Osteocyte (in vitro differentiated cells): ENCODE results near the gene ACTMAP. TPM values are rescaled to one million over a fixed set of nuclear protein-coding genes. Genes with fewer than 3 reads are reported as not detected.

Experiments used
- DNase-seq: peaks from one replicate; pipeline ENCODE4 v3.0.0; 2021; ENCODE audit warnings: mixed read lengths; ENCODE audit not compliant: unreplicated experiment; ENCODE audit errors: extremely low spot score
- H3K27ac Mint-ChIP-seq: one replicate; pipeline ENCODE4 v1.8.0; 2021; ENCODE audit warnings: mild to moderate bottlenecking, mixed read lengths; ENCODE audit not compliant: unreplicated experiment
- H3K27me3 Mint-ChIP-seq: one replicate; pipeline ENCODE4 v1.8.0; 2021; ENCODE audit warnings: mixed read lengths; ENCODE audit not compliant: unreplicated experiment
- H3K36me3 Mint-ChIP-seq: one replicate; pipeline ENCODE4 v1.8.0; 2021; ENCODE audit warnings: mixed read lengths; ENCODE audit not compliant: unreplicated experiment
- H3K4me1 Mint-ChIP-seq: one replicate; pipeline ENCODE4 v1.8.0; 2021; ENCODE audit warnings: mixed read lengths; ENCODE audit not compliant: unreplicated experiment
- H3K4me3 Mint-ChIP-seq: one replicate; pipeline ENCODE4 v1.8.0; 2021; ENCODE audit warnings: mild to moderate bottlenecking, moderate library complexity, mixed read lengths; ENCODE audit not compliant: unreplicated experiment
- H3K9me3 Mint-ChIP-seq: one replicate; pipeline ENCODE4 v1.8.0; 2021; ENCODE audit warnings: mixed read lengths; ENCODE audit not compliant: unreplicated experiment
- CTCF ChIP-seq: fragments of 200-600 bp; sonication (generic); IDR thresholded peaks from 2 replicates; pipeline ENCODE4 v1.5.0; 2021; ENCODE audit warnings: antibody characterized with exemption, mild to moderate bottlenecking, moderate library complexity
- total RNA-seq: library from RNA; stranded (reverse); gene quantifications from 2 replicates; pipeline ENCODE4 v1.2.1, GENCODE V29; 2021

The ACTMAP gene
- total RNA-seq, 1 donor from 2014 or later, result 14.6 TPM

GRCh38 chr19:40724315-40724714, 26.0 kb downstream of the ACTMAP start:
- peaks cover 29% of the 10 kb centered on the region for H3K36me3 Mint-ChIP-seq
- no peak overlapping the region for H3K4me3 Mint-ChIP-seq
- H3K9me3 Mint-ChIP-seq, result no peaks in the 10 kb centered on the region
- no peak for DNase-seq
- peaks cover 24% of the 10 kb centered on the region for H3K4me1 Mint-ChIP-seq
- no peak for TF ChIP-seq CTCF
- no peak overlapping the region for H3K27ac Mint-ChIP-seq
- H3K27me3 Mint-ChIP-seq, result no peaks in the 10 kb centered on the region

- no peak for TF ChIP-seq CTCF
- Mint-ChIP-seq H3K27me3 (no peaks in the 10 kb centered on the region), H3K27ac (no peak overlapping the region), H3K9me3 (no peaks in the 10 kb centered on the region), H3K4me3 (no peak overlapping the region), H3K36me3 (peaks cover 29% of the 10 kb centered on the region), H3K4me1 (peaks cover 30% of the 10 kb centered on the region)
- no peak for DNase-seq
Observed at GRCh38 chr19:40723661-40724254, 26.5 kb downstream of the ACTMAP start.

- DNase-seq, result no peak
Observed at GRCh38 chr19:40721936-40722661, 28.2 kb downstream of the ACTMAP start.

GRCh38 chr19:40721140-40721486, 29.2 kb downstream of the ACTMAP start:
- H3K4me1 Mint-ChIP-seq, result peaks cover 44% of the 10 kb centered on the region
- peaks cover 17% of the 10 kb centered on the region for H3K36me3 Mint-ChIP-seq
- TF ChIP-seq CTCF, result no peak
- H3K27me3 Mint-ChIP-seq, result no peaks in the 10 kb centered on the region
- no peak overlapping the region for H3K4me3 Mint-ChIP-seq
- H3K27ac Mint-ChIP-seq, result peak overlapping the region; percentile 74
- DNase-seq, result no peak
- no peaks in the 10 kb centered on the region for H3K9me3 Mint-ChIP-seq

More at GRCh38 chr19:40721936-40722661, 28.2 kb downstream of the ACTMAP start:
- Mint-ChIP-seq H3K9me3 (no peaks in the 10 kb centered on the region), H3K27me3 (no peaks in the 10 kb centered on the region), H3K4me1 (peaks cover 41% of the 10 kb centered on the region), H3K4me3 (no peak overlapping the region), H3K36me3 (peaks cover 21% of the 10 kb centered on the region), H3K27ac (no peak overlapping the region)
- no peak for TF ChIP-seq CTCF

- H3K9me3 Mint-ChIP-seq, result no peaks in the 10 kb centered on the region
- H3K27me3 Mint-ChIP-seq, result no peaks in the 10 kb centered on the region
- H3K4me3 Mint-ChIP-seq, result peak overlapping the region; percentile 90
- peaks cover 15% of the 10 kb centered on the region for H3K36me3 Mint-ChIP-seq
- DNase-seq, result no peak
- peaks cover 60% of the 10 kb centered on the region for H3K4me1 Mint-ChIP-seq
- peak overlapping the region; percentile 98 for H3K27ac Mint-ChIP-seq
- no peak for TF ChIP-seq CTCF
Observed at GRCh38 chr19:40719414-40719894, 30.8 kb downstream of the ACTMAP start.
